ENCODE measurements around the gene NFASC.
A peak's percentile ranks its signal among the peaks of the same experiment; 100 is the strongest.

The NFASC gene

DNA sequence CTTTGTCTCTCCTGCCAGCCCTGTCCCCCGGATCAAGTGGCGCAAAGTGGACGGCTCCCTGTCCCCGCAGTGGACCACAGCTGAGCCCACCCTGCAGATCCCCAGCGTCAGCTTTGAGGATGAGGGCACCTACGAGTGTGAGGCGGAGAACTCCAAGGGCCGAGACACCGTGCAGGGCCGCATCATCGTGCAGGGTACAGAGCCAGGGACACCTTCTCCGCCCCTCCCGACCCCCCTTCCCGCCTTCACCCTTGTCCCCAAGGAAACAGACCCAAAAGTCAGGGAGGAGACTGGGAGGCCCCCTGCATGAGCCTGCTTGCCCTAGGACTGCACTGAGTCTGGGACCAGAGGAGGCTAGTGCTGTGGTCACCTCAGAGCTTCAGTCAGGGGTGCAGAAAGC, 190.6 kb downstream of the NFASC start:
- Histone ChIP-seq H3K27ac (ENCODE audit: extremely low read depth, low read depth, low read length) (no peak overlapping the region), H3K4me3 (ENCODE audit: low read depth, low read length) (no peak overlapping the region), H3K4me1 (ENCODE audit: control insufficient read depth, insufficient read depth, low read length) (no peaks in the 10 kb centered on the region), H3K36me3 (ENCODE audit: control insufficient read depth in 2 of 2, insufficient read depth in 1 of 2, low read length in 2 of 2) (no peaks in the 10 kb centered on the region), H3K9me3 (ENCODE audit: control insufficient read depth, insufficient read depth, low read depth, low read length) (no peaks in the 10 kb centered on the region)
- ChIA-PET POLR2A (interaction anchor here (1.1 to 1.2 kb wide), 2 partner anchors 14 to 72 kb away, joined by 4 to 5 read pairs; no protein-coding TSS in a partner anchor), CTCF (interaction anchor here (0.6 to 5.9 kb wide), 72 partner anchors 8 to 875 kb away, joined by 3 to 282 read pairs (median 4); partner anchors contain the start of genes TMCC2 and TMEM81)
- TF ChIP-seq GLIS2 (tag by site-specific recombination; IDR thresholded peaks at IDR 0.05): 0 out of 2 replicates have a peak, but pooled peaks have one; percentile 12
- TF ChIP-seq, protein P1, sequence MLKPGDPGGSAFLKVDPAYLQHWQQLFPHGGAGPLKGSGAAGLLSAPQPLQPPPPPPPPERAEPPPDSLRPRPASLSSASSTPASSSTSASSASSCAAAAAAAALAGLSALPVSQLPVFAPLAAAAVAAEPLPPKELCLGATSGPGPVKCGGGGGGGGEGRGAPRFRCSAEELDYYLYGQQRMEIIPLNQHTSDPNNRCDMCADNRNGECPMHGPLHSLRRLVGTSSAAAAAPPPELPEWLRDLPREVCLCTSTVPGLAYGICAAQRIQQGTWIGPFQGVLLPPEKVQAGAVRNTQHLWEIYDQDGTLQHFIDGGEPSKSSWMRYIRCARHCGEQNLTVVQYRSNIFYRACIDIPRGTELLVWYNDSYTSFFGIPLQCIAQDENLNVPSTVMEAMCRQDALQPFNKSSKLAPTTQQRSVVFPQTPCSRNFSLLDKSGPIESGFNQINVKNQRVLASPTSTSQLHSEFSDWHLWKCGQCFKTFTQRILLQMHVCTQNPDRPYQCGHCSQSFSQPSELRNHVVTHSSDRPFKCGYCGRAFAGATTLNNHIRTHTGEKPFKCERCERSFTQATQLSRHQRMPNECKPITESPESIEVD (tag by site-specific recombination; IDR thresholded peaks at IDR 0.05): no peak
- TF ChIP-seq ZNF626 (tag by site-specific recombination; IDR thresholded peaks at IDR 0.05): no peak

DNA sequence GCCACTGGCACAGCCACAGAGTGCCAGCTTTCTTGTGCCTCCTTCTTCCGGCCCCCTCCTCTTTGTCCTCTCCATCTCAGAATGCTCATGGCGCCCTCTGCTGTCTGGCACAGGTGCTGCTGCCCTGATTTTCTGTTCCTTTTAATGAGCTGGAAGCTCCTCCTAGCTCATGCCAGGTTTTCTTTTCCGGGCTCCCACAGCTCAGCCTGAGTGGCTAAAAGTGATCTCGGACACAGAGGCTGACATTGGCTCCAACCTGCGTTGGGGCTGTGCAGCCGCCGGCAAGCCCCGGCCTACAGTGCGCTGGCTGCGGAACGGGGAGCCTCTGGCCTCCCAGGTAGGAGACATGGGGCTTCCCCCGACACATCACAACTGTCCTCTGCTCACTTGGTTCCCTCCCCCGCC, 191.0 kb downstream of the NFASC start:
- Histone ChIP-seq H3K27ac (ENCODE audit: extremely low read depth, low read depth, low read length) (no peak overlapping the region), H3K36me3 (ENCODE audit: control insufficient read depth in 2 of 2, insufficient read depth in 1 of 2, low read length in 2 of 2) (no peaks in the 10 kb centered on the region), H3K9me3 (ENCODE audit: control insufficient read depth, insufficient read depth, low read depth, low read length) (no peaks in the 10 kb centered on the region), H3K4me3 (ENCODE audit: low read depth, low read length) (no peak overlapping the region), H3K4me1 (ENCODE audit: control insufficient read depth, insufficient read depth, low read length) (no peaks in the 10 kb centered on the region)
- CTCF ChIA-PET: interaction anchor here (0.5 to 5.9 kb wide), 92 partner anchors 9 to 875 kb away, joined by 3 to 282 read pairs (median 4); partner anchors contain the start of genes RBBP5, TMCC2 and TMEM81
- POLR2A ChIA-PET: interaction anchor here (1.1 to 1.2 kb wide), 2 partner anchors 14 to 72 kb away, joined by 4 to 5 read pairs; no protein-coding TSS in a partner anchor
- TF ChIP-seq, protein P2, sequence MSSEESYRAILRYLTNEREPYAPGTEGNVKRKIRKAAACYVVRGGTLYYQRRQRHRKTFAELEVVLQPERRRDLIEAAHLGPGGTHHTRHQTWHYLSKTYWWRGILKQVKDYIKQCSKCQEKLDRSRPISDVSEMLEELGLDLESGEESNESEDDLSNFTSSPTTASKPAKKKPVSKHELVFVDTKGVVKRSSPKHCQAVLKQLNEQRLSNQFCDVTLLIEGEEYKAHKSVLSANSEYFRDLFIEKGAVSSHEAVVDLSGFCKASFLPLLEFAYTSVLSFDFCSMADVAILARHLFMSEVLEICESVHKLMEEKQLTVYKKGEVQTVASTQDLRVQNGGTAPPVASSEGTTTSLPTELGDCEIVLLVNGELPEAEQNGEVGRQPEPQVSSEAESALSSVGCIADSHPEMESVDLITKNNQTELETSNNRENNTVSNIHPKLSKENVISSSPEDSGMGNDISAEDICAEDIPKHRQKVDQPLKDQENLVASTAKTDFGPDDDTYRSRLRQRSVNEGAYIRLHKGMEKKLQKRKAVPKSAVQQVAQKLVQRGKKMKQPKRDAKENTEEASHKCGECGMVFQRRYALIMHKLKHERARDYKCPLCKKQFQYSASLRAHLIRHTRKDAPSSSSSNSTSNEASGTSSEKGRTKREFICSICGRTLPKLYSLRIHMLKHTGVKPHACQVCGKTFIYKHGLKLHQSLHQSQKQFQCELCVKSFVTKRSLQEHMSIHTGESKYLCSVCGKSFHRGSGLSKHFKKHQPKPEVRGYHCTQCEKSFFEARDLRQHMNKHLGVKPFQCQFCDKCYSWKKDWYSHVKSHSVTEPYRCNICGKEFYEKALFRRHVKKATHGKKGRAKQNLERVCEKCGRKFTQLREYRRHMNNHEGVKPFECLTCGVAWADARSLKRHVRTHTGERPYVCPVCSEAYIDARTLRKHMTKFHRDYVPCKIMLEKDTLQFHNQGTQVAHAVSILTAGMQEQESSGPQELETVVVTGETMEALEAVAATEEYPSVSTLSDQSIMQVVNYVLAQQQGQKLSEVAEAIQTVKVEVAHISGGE (tag by site-specific recombination; conservative IDR thresholded peaks at IDR 0.05; ENCODE audit: low read depth): no peak
- TF ChIP-seq, protein P3, sequence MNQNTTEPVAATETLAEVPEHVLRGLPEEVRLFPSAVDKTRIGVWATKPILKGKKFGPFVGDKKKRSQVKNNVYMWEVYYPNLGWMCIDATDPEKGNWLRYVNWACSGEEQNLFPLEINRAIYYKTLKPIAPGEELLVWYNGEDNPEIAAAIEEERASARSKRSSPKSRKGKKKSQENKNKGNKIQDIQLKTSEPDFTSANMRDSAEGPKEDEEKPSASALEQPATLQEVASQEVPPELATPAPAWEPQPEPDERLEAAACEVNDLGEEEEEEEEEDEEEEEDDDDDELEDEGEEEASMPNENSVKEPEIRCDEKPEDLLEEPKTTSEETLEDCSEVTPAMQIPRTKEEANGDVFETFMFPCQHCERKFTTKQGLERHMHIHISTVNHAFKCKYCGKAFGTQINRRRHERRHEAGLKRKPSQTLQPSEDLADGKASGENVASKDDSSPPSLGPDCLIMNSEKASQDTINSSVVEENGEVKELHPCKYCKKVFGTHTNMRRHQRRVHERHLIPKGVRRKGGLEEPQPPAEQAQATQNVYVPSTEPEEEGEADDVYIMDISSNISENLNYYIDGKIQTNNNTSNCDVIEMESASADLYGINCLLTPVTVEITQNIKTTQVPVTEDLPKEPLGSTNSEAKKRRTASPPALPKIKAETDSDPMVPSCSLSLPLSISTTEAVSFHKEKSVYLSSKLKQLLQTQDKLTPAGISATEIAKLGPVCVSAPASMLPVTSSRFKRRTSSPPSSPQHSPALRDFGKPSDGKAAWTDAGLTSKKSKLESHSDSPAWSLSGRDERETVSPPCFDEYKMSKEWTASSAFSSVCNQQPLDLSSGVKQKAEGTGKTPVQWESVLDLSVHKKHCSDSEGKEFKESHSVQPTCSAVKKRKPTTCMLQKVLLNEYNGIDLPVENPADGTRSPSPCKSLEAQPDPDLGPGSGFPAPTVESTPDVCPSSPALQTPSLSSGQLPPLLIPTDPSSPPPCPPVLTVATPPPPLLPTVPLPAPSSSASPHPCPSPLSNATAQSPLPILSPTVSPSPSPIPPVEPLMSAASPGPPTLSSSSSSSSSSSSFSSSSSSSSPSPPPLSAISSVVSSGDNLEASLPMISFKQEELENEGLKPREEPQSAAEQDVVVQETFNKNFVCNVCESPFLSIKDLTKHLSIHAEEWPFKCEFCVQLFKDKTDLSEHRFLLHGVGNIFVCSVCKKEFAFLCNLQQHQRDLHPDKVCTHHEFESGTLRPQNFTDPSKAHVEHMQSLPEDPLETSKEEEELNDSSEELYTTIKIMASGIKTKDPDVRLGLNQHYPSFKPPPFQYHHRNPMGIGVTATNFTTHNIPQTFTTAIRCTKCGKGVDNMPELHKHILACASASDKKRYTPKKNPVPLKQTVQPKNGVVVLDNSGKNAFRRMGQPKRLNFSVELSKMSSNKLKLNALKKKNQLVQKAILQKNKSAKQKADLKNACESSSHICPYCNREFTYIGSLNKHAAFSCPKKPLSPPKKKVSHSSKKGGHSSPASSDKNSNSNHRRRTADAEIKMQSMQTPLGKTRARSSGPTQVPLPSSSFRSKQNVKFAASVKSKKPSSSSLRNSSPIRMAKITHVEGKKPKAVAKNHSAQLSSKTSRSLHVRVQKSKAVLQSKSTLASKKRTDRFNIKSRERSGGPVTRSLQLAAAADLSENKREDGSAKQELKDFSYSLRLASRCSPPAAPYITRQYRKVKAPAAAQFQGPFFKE (tag by site-specific recombination; IDR thresholded peaks at IDR 0.05; ENCODE audit: borderline replicate concordance): no peak
- TF ChIP-seq SALL2 (tag by site-specific recombination; IDR thresholded peaks at IDR 0.05; ENCODE audit: borderline replicate concordance) (no peak), MYNN (tag by site-specific recombination; IDR thresholded peaks at IDR 0.05; ENCODE audit: borderline replicate concordance) (no peak), ZNF146 (tag by site-specific recombination; IDR thresholded peaks at IDR 0.05) (no peak), ZXDB (tag by site-specific recombination; IDR thresholded peaks at IDR 0.05) (no peak), ZNF133 (tag by site-specific recombination; IDR thresholded peaks at IDR 0.05) (no peak), ZIC2 (tag by site-specific recombination; IDR thresholded peaks at IDR 0.05) (no peak), ZNF510 (tag by site-specific recombination; IDR thresholded peaks at IDR 0.05; ENCODE audit: insufficient replicate concordance) (no peak), ZNF707 (tag by site-specific recombination; IDR thresholded peaks at IDR 0.05) (no peak), BCL11A (tag by site-specific recombination; IDR thresholded peaks at IDR 0.05; ENCODE audit: low read depth) (no peak), ZNF623 (tag by site-specific recombination; IDR thresholded peaks at IDR 0.05) (no peak), MEIS1 (CRISPR knock-in tag; IDR thresholded peaks at IDR 0.05; ENCODE audit: borderline replicate concordance) (no peak), ZNF830 (tag by site-specific recombination; IDR thresholded peaks at IDR 0.05; ENCODE audit: low read depth) (no peak)
- TF ChIP-seq, protein P4, sequence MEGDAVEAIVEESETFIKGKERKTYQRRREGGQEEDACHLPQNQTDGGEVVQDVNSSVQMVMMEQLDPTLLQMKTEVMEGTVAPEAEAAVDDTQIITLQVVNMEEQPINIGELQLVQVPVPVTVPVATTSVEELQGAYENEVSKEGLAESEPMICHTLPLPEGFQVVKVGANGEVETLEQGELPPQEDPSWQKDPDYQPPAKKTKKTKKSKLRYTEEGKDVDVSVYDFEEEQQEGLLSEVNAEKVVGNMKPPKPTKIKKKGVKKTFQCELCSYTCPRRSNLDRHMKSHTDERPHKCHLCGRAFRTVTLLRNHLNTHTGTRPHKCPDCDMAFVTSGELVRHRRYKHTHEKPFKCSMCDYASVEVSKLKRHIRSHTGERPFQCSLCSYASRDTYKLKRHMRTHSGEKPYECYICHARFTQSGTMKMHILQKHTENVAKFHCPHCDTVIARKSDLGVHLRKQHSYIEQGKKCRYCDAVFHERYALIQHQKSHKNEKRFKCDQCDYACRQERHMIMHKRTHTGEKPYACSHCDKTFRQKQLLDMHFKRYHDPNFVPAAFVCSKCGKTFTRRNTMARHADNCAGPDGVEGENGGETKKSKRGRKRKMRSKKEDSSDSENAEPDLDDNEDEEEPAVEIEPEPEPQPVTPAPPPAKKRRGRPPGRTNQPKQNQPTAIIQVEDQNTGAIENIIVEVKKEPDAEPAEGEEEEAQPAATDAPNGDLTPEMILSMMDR (tag by site-specific recombination; IDR thresholded peaks at IDR 0.05): peak; percentile 82
- TF ChIP-seq, protein P5, sequence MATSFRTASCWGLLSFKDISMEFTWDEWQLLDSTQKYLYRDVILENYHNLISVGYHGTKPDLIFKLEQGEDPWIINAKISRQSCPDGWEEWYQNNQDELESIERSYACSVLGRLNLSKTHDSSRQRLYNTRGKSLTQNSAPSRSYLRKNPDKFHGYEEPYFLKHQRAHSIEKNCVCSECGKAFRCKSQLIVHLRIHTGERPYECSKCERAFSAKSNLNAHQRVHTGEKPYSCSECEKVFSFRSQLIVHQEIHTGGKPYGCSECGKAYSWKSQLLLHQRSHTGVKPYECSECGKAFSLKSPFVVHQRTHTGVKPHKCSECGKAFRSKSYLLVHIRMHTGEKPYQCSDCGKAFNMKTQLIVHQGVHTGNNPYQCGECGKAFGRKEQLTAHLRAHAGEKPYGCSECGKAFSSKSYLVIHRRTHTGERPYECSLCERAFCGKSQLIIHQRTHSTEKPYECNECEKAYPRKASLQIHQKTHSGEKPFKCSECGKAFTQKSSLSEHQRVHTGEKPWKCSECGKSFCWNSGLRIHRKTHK (tag by site-specific recombination; IDR thresholded peaks at IDR 0.05): no peak
